Endothelial cell of umbilical vein (primary cell): ENCODE measurements around the gene BCAS3. TPM values are rescaled to one million over a fixed set of nuclear protein-coding genes. Genes with fewer than 3 reads are reported as not detected.

Experiments
- BruUV-seq: library from RNA; stranded (reverse); fragments of 400-500 nt; replicated peaks from 2 replicates; lab custom pipeline; 2021; lab: Mats Ljungman, UMichigan
- CTCF ChIA-PET: fragments of 300-600, 350-600 bp; sonication (Branson Sonifier 250); formaldehyde crosslinking; loops from one replicate; lab custom pipeline; 2021; ENCODE audit warnings: antibody characterized with exemption, inconsistent platforms; lab: Charles Lee
- POLR2A ChIA-PET: fragments of 300-600, 350-600 bp; sonication (Branson Sonifier 250); formaldehyde crosslinking; loops from one replicate; lab custom pipeline; 2021; ENCODE audit warnings: antibody characterized with exemption, inconsistent platforms; lab: Charles Lee
- DNase-seq: peaks from one replicate; pipeline ENCODE4 v3.0.0-alpha.2; 2011; ENCODE audit warnings: low read depth, low spot score
- FAIRE-seq: peaks from 2 replicates; lab custom pipeline; 2011; peaks lifted over from hg19 to GRCh38; lab: Jason Lieb, UNC
- H2AFZ ChIP-seq: 2 replicates; pipeline ENCODE4 v1.6.0; 2012; ENCODE audit warnings: low read depth, low read length, control low read depth, inconsistent platforms
- H3K27ac ChIP-seq: 2 replicates; pipeline ENCODE4 v1.5.1; 2011; ENCODE audit warnings: low read depth, mild to moderate bottlenecking, control low read depth, low read length, moderate library complexity; ENCODE audit not compliant: insufficient read depth
- H3K27me3 ChIP-seq, 2 experiments: 2 replicates each; pipeline versions ENCODE4 v1.6.0 to v1.6.1; 2011; ENCODE audit warnings: low read length in 2 of 2, mixed read lengths in 1 of 2; ENCODE audit not compliant: control insufficient read depth in 2 of 2, insufficient read depth in 2 of 2
- H3K36me3 ChIP-seq, 2 experiments: 2 replicates in 1 of 2; 3 replicates in 1 of 2; pipeline ENCODE4 v1.5.1; 2011; ENCODE audit warnings: low read length in 2 of 2, mild to moderate bottlenecking in 1 of 2, moderate library complexity in 1 of 2; ENCODE audit not compliant: control insufficient read depth in 2 of 2, insufficient read depth in 2 of 2; ENCODE audit errors: extremely low read depth in 1 of 2
- H3K4me1 ChIP-seq: 3 replicates; pipeline ENCODE4 v1.5.1; 2011; ENCODE audit warnings: mild to moderate bottlenecking, low read length; ENCODE audit not compliant: control insufficient read depth, insufficient read depth; ENCODE audit errors: extremely low read depth
- H3K4me2 ChIP-seq: 2 replicates; pipeline ENCODE4 v1.6.1; 2011; ENCODE audit warnings: low read length, control low read depth, mixed read lengths; ENCODE audit not compliant: insufficient read depth
- H3K4me3 ChIP-seq, 3 experiments: fragments of 200-600 bp in 1 of 3; sonication (generic), shearing (Covaris generic) in 1 of 3; replicated peaks in 1 of 3; 2 replicates each; pipeline ENCODE4 v1.5.1; 2011 to 2016; ENCODE audit warnings: control low read depth in 3 of 3, low read length in 3 of 3, mild to moderate bottlenecking in 2 of 3, inconsistent platforms in 1 of 3, low read depth in 1 of 3, moderate library complexity in 1 of 3; ENCODE audit not compliant: insufficient read depth in 1 of 3
- H3K79me2 ChIP-seq: 2 replicates; pipeline ENCODE4 v1.6.0; 2012; ENCODE audit warnings: low read length, inconsistent platforms; ENCODE audit not compliant: control insufficient read depth, insufficient read depth
- H3K9ac ChIP-seq: replicated peaks from 2 replicates; pipeline ENCODE3; 2011; ENCODE audit warnings: low read length, control low read depth; ENCODE audit not compliant: insufficient read depth; ENCODE audit errors: extremely low read depth
- H3K9me1 ChIP-seq: replicated peaks from 3 replicates; pipeline ENCODE4 v1.6.0; 2011; ENCODE audit warnings: mild to moderate bottlenecking, low read length; ENCODE audit not compliant: control insufficient read depth, insufficient read depth; ENCODE audit errors: extremely low read depth
- H3K9me3 ChIP-seq: replicated peaks from 2 replicates; pipeline ENCODE4 v1.5.1; 2012; ENCODE audit warnings: low read length, inconsistent platforms; ENCODE audit not compliant: control insufficient read depth, insufficient read depth
- H4K20me1 ChIP-seq: replicated peaks from 2 replicates; pipeline ENCODE3; 2011; ENCODE audit warnings: mild to moderate bottlenecking, low read length; ENCODE audit not compliant: control insufficient read depth, insufficient read depth; ENCODE audit errors: extremely low read depth
- CTCF ChIP-seq, 2 donors: IDR thresholded peaks; 1 replicate in 1 of 2; 2 replicates in 1 of 2; pipeline ENCODE4 v1.5.1; 2011; ENCODE audit warnings: low read length in 2 of 2, mild to moderate bottlenecking in 2 of 2, moderate library complexity in 2 of 2, control low read depth in 1 of 2, inconsistent platforms in 1 of 2, low read depth in 1 of 2; ENCODE audit not compliant: insufficient read depth in 1 of 2; ENCODE audit errors: extremely low read depth in 1 of 2
- EZH2 ChIP-seq: IDR thresholded peaks from 2 replicates; pipeline ENCODE4 v1.6.1; 2012; ENCODE audit warnings: borderline replicate concordance, low read depth, mild to moderate bottlenecking, moderate library complexity, low read length, inconsistent platforms; ENCODE audit not compliant: severe bottlenecking
- FOS ChIP-seq: IDR thresholded peaks from 2 replicates; pipeline ENCODE4 v1.6.1; 2011; ENCODE audit warnings: mild to moderate bottlenecking, low read length, moderate library complexity, borderline replicate concordance; ENCODE audit not compliant: insufficient read depth
- GATA2 ChIP-seq: IDR thresholded peaks from 2 replicates; pipeline ENCODE4 v1.7.0; 2011; ENCODE audit warnings: low read depth, mild to moderate bottlenecking, moderate library complexity, mixed read lengths, low read length; ENCODE audit not compliant: insufficient read length, insufficient read depth
- JUN ChIP-seq: IDR thresholded peaks from 2 replicates; pipeline ENCODE4 v1.6.1; 2011; ENCODE audit warnings: borderline replicate concordance, low read depth; ENCODE audit not compliant: insufficient read length, insufficient read depth
- MAX ChIP-seq: IDR thresholded peaks from 2 replicates; pipeline ENCODE4 v1.6.1; 2011; ENCODE audit not compliant: insufficient read depth, insufficient read length
- MYC ChIP-seq: IDR thresholded peaks from one replicate; pipeline ENCODE4 v1.6.1; 2011; ENCODE audit warnings: mild to moderate bottlenecking, low read depth, low read length
- POLR2A ChIP-seq: IDR thresholded peaks from 2 replicates; pipeline ENCODE4 v1.6.1; 2012; ENCODE audit warnings: low read depth, mild to moderate bottlenecking, control low read depth, low read length
- POLR2AphosphoS5 ChIP-seq: IDR thresholded peaks from 2 replicates; pipeline ENCODE4 v1.6.1; 2012; ENCODE audit warnings: low read depth, mild to moderate bottlenecking, control low read depth, low read length, moderate library complexity; ENCODE audit not compliant: insufficient read depth
- dilution Hi-C: fragments of 300-500 bp; cut with MboI; formaldehyde crosslinking; loops from one replicate; pipeline ENCODE4 v1.15.0; 2019; ENCODE audit warnings: low sequenced_read_pairs; ENCODE audit not compliant: extremely low pct_ligation_motif_present
- intact Hi-C: fragments of 100-400 bp; cut with micrococcal nuclease; formaldehyde crosslinking; loops from one replicate; pipeline ENCODE4 v1.10.0; 2022
- polyA plus RNA-seq, 4 experiments: library from polyadenylated mRNA; depleted of rRNA in 3 of 4; stranded (reverse) in 3 of 4; unstranded in 1 of 4; fragments of >200 nt; gene quantifications; 2 replicates each; pipeline versions ENCODE4 v1.2.1 to v1.2.3, GENCODE V29; 2011 to 2012; ENCODE audit warnings: missing spikeins in 1 of 4
- total RNA-seq: library from RNA; stranded (reverse); gene quantifications from 2 replicates; pipeline ENCODE4 v1.2.3, GENCODE V29; 2021

Gene BCAS3
- total and polyA plus RNA-seq, 2 donors (not counting 3 experiments of a cell fraction or from before 2014, with no cell fraction given): 8.2 to 16.0 TPM

- BruUV-seq: no TSS peak
- dilution Hi-C loops: no loop called here
- FAIRE-seq (peak; percentile 84), DNase-seq (peak; percentile 89)
- intact Hi-C loops: loop anchor here (10.0 kb wide), 1 partner anchor 486 kb away; the partner anchor contains the start of gene CA4
- no peak overlapping the region for H3K4me3 ChIP-seq
- no peaks in the 10 kb centered on the region for H4K20me1 ChIP-seq
- H3K9ac ChIP-seq: peak overlapping the region; percentile 17
- peak overlapping the region; percentile 56 for H3K4me2 ChIP-seq
- no peak for TF ChIP-seq POLR2AphosphoS5
- no peak for TF ChIP-seq POLR2A
- TF ChIP-seq MYC: no peak
- no peak for TF ChIP-seq MAX
- TF ChIP-seq CTCF (IDR thresholded peaks at IDR 0.05; ENCODE audit: extremely low read depth in 1 of 2, insufficient read depth in 1 of 2, low read depth in 1 of 2, low read length in 2 of 2): no peak
- TF ChIP-seq GATA2: no peak
- no peak for TF ChIP-seq FOS
- TF ChIP-seq EZH2: no peak
- no peak for TF ChIP-seq JUN
- H3K4me1 ChIP-seq: peaks cover 8% of the 10 kb centered on the region
- H3K27ac ChIP-seq: peak overlapping the region; percentile 34
- H3K9me1 ChIP-seq: no peaks in the 10 kb centered on the region
- CTCF ChIA-PET: interaction anchor here (0.8 to 2.4 kb wide), 9 partner anchors 8 to 84 kb away, joined by 3 to 14 read pairs (median 4); no protein-coding TSS in a partner anchor
- H2AFZ ChIP-seq: no peak overlapping the region
- peaks cover 22% of the 10 kb centered on the region for H3K79me2 ChIP-seq
- peaks cover 3 to 7% of the 10 kb centered on the region in 2 experiments for H3K36me3 ChIP-seq
- POLR2A ChIA-PET: interaction anchor here (0.6 to 2.4 kb wide), 3 partner anchors 26 to 31 kb away, joined by 3 to 7 read pairs (median 4); partner anchors contain the start of gene PPM1D
- H3K27me3 ChIP-seq: no peaks in the 10 kb centered on the region
- no peaks in the 10 kb centered on the region for H3K9me3 ChIP-seq
Measured at GRCh38 chr17:60630352-60630751, 47.3 kb upstream of the BCAS3 start.
